ENCODE measurements around the gene SPHK2.
A peak's percentile ranks its signal among the peaks of the same experiment; 100 is the strongest.

The SPHK2 gene

DNA sequence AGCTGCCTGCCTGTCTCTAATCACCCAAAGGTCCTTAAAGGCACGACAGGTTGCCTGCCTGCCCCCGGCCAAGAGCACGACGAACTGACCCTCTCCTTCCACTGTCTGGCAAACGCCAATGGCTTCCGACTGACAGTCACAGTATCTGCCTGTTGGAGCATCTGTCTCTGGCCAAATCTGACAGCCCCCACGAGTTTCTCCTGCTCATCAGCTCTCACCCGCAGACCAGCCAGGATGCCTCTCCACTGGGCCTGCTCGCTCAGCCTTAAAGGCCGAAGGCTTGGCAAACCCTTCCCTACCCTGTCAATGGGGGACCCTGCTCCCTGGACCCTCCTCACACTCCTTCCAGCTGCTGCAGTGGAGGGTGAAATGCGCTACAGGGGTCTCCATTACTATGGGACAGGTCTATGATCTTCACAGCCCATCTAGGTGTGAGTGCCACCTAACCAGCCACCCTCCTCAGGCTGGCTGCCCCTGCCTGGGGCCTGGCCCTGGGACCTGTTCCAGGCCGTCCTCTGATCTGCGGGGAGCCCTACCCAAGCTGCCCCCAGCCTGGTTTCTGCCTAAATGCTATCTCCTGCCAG is 5.4 kb upstream of the SPHK2 start:
- Mint-ChIP-seq H3K27me3 (no peaks in the 10 kb centered on the region), H3K9me3 (no peaks in the 10 kb centered on the region), H3K4me3 (no peak overlapping the region), H3K27ac (peak overlapping the region; percentile 66), H3K4me1 (ENCODE audit: low read depth) (peaks cover 32% of the 10 kb centered on the region), H3K36me3 (ENCODE audit: low read depth) (peaks cover 49% of the 10 kb centered on the region)

DNA sequence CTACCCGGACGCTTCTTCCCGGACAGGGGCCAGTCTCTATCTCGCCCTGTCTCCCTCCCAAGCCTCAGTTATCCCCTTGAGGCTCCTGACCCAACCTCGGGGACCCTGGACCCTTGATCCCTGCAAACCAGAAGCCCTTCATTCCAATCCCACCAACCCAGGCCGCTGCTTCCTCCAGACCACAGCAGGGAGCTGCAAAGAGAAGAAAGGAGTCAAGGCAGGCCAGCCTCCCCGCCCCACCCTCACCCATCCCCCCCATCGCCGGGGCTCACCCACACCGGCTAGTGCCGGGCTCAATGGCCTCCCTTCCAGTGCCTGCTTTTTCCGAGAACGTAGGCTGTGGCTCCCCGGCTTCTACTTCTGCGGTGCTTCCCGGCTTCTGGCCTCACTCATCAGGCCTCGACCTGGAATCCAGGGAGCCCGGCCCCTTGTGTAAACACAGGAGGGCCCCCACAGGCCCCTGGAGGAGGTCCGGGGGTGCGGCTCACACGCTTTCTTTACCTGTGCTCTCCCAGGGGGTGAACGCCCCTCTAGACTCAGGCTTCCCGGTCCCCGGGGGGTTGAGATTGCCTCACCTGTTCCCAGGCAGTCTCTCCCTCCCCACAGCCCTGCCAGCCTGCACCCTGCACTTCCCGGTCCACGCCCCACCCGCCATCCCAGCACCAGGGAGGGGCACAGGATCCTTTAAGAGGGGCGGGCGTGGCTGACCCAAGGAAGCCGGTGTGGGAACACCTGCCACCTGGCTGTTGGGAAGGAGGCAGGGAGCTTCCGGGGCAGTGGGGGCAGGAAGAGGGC is 4.7 kb upstream of the SPHK2 start, which contains the start of gene FAM83E:
FAM83E (minus strand) TSS at position 641 of the 795 bp plus-strand sequence. CDS start 1,704 bp downstream, outside the sequence.
- Mint-ChIP-seq H3K27me3 (no peaks in the 10 kb centered on the region), H3K4me1 (ENCODE audit: low read depth) (peaks cover 34% of the 10 kb centered on the region), H3K4me3 (peak within 1 kb of the TSS; percentile 45), H3K36me3 (ENCODE audit: low read depth) (peaks cover 55% of the 10 kb centered on the region), H3K27ac (peak within 1 kb of the TSS; percentile 66), H3K9me3 (no peaks in the 10 kb centered on the region)

DNA sequence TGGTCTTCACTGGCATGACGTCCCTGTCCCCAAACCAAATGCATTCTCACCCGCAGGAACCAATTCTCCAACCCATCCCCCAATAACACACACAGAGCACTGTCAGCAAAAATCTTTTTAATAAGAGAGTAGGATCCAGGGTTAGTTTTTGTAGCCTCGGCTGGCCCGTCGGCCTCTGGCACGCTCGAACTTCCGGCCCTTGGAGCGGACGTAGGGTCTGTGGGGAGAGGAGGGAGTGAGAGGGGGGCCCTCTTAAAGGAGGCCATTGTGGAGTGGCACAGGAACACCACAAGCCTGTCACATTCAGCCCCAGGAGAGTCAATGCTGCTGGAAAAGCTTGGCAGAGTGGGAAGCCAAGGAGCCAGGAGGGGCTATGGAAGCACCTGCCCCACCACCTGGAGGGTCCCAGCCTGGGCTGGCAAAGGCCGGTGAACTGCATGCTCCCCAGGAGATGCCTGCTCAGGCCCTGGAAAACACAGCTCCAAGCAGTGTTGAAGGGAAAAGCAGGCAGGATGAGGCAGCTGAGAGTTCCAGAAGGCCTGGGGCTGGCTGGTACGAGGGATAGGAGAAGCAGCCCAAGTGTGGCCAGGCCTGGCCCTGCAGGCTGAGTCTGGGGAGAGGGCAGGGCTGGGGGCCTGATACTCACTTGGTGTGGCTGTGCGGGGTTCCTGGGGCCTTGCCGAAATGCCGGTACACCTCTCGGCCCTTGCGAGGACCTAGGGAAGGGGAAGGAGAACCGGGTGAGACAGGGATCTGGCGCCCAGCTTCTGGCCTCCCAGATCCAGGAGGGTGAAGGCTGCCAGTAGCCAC is 3.9 kb upstream of the SPHK2 start:
- H3K4me3 Mint-ChIP-seq = peak overlapping the region; percentile 45
- H3K27me3 Mint-ChIP-seq = no peaks in the 10 kb centered on the region
- no peaks in the 10 kb centered on the region for H3K9me3 Mint-ChIP-seq
- H3K27ac Mint-ChIP-seq = peak overlapping the region; percentile 31
- peaks cover 42% of the 10 kb centered on the region for H3K4me1 Mint-ChIP-seq (ENCODE audit: low read depth)
- peaks cover 57% of the 10 kb centered on the region for H3K36me3 Mint-ChIP-seq (ENCODE audit: low read depth)

- H3K27me3 Mint-ChIP-seq = no peaks in the 10 kb centered on the region
- peak overlapping the region; percentile 97 for H3K4me3 Mint-ChIP-seq
- H3K4me1 Mint-ChIP-seq (ENCODE audit: low read depth) = peaks cover 42% of the 10 kb centered on the region
- no peaks in the 10 kb centered on the region for H3K9me3 Mint-ChIP-seq
- peak overlapping the region; percentile 82 for H3K27ac Mint-ChIP-seq
- H3K36me3 Mint-ChIP-seq (ENCODE audit: low read depth) = peaks cover 57% of the 10 kb centered on the region
These were observed 3.3 kb upstream of the SPHK2 start for GRCh38 chr19:48616041-48616436.

GRCh38 chr19:48616491-48617056 is 2.7 kb upstream of the SPHK2 start:
- Mint-ChIP-seq H3K36me3 (ENCODE audit: low read depth) (peaks cover 61% of the 10 kb centered on the region), H3K27me3 (no peaks in the 10 kb centered on the region), H3K9me3 (no peaks in the 10 kb centered on the region), H3K4me1 (ENCODE audit: low read depth) (peaks cover 46% of the 10 kb centered on the region), H3K4me3 (peak overlapping the region; percentile 97), H3K27ac (peak overlapping the region; percentile 100)

- H3K27ac Mint-ChIP-seq = peak overlapping the region; percentile 100
- H3K36me3 Mint-ChIP-seq (ENCODE audit: low read depth) = peaks cover 65% of the 10 kb centered on the region
- H3K4me3 Mint-ChIP-seq = peak overlapping the region; percentile 97
- no peaks in the 10 kb centered on the region for H3K27me3 Mint-ChIP-seq
- no peaks in the 10 kb centered on the region for H3K9me3 Mint-ChIP-seq
- H3K4me1 Mint-ChIP-seq (ENCODE audit: low read depth) = peaks cover 50% of the 10 kb centered on the region
These were observed 2.0 kb upstream of the SPHK2 start for GRCh38 chr19:48617146-48617937.

- Mint-ChIP-seq H3K27me3 (no peaks in the 10 kb centered on the region), H3K4me3 (peak overlapping the region; percentile 97), H3K9me3 (no peaks in the 10 kb centered on the region), H3K4me1 (ENCODE audit: low read depth) (peaks cover 59% of the 10 kb centered on the region), H3K27ac (peak overlapping the region; percentile 100), H3K36me3 (ENCODE audit: low read depth) (peaks cover 72% of the 10 kb centered on the region)
These were observed 909 bp upstream of the SPHK2 start for GRCh38 chr19:48618278-48618915.

DNA sequence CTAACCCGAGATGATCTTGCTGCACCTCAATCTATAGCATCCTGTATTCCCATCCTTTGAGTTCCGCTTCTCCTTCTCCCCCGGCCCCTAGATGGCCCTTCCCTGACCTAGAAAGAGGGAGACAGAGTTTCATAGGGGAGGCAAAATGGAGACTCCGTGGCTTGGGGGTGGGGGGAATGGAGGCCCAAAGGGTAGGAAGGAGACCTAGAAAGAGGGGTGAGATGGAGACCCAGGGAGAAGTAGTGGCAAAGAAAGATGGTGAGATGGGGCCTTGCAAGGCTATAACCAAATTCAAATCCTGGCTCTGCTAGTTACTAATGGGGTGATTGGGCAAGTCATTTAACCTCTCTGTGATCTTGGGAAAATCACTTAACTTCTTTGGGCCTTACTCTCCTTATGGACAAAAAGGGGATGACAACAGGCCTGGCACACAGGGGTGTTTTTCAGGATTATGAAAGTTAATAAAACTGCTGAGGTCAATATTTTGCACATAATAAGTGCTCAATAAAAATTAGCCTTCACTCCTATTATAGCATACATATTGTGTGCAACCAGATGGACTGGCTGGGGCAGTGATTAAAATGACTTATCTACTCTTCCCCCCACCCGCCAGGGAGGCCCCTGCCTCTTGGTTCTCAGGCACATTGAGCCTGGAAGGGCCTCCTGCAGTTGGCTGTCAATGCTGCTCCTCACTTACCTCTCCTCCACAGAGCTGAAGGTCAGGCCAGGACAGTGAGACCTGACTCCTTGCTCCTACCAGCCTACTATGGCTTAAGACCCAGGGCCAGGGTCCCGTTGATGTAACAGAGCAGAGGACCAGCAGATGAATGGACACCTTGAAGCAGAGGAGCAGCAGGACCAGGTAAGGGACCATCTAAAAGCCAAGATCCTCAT is 633 bp downstream of the SPHK2 start:
- Mint-ChIP-seq H3K36me3 (ENCODE audit: low read depth) (peaks cover 68% of the 10 kb centered on the region), H3K9me3 (no peaks in the 10 kb centered on the region), H3K27me3 (no peaks in the 10 kb centered on the region), H3K4me3 (peak overlapping the region; percentile 97), H3K27ac (peak overlapping the region; percentile 100), H3K4me1 (ENCODE audit: low read depth) (peaks cover 73% of the 10 kb centered on the region)

GRCh38 chr19:48623556-48624066 is 4.3 kb downstream of the SPHK2 start:
- no peaks in the 10 kb centered on the region for H3K27me3 Mint-ChIP-seq

DNA sequence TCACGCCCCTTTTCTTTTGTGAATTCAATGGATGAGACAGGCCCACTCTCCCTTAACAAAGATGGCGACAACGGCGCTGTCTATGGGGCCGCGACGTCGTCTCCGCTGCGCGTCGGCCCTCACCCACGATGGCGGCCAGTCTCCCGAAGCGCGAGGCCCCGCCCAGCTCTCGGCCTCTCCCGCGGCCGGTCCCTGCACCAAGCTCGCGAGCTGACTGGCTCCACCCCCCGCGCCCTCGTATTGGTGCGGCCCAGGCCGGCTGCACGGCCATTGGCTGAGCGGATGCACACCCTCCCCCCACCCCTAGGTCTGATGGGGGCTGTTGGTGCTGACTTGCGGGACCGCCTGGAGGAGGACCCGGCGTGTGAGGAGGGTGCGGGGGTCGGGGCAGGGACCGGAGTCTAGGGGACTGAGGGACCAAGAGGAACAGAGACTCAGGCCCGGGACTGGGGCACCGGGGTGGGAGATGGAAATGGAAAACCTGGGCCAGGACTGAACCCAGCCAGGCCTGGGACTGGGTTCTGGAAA is 4.8 kb downstream of the SPHK2 start:
- peaks cover 37% of the 10 kb centered on the region for H3K36me3 Mint-ChIP-seq (ENCODE audit: low read depth)
- peak overlapping the region; percentile 95 for H3K27ac Mint-ChIP-seq
- H3K27me3 Mint-ChIP-seq = no peaks in the 10 kb centered on the region
- H3K9me3 Mint-ChIP-seq = no peaks in the 10 kb centered on the region
- peaks cover 61% of the 10 kb centered on the region for H3K4me1 Mint-ChIP-seq (ENCODE audit: low read depth)
- H3K4me3 Mint-ChIP-seq = peak overlapping the region; percentile 86

More at GRCh38 chr19:48623556-48624066, 4.3 kb downstream of the SPHK2 start:
- peak overlapping the region; percentile 95 for H3K27ac Mint-ChIP-seq
- H3K4me1 Mint-ChIP-seq (ENCODE audit: low read depth) = peaks cover 63% of the 10 kb centered on the region
- no peaks in the 10 kb centered on the region for H3K9me3 Mint-ChIP-seq
- peak overlapping the region; percentile 86 for H3K4me3 Mint-ChIP-seq
- H3K36me3 Mint-ChIP-seq (ENCODE audit: low read depth) = peaks cover 42% of the 10 kb centered on the region

DNA sequence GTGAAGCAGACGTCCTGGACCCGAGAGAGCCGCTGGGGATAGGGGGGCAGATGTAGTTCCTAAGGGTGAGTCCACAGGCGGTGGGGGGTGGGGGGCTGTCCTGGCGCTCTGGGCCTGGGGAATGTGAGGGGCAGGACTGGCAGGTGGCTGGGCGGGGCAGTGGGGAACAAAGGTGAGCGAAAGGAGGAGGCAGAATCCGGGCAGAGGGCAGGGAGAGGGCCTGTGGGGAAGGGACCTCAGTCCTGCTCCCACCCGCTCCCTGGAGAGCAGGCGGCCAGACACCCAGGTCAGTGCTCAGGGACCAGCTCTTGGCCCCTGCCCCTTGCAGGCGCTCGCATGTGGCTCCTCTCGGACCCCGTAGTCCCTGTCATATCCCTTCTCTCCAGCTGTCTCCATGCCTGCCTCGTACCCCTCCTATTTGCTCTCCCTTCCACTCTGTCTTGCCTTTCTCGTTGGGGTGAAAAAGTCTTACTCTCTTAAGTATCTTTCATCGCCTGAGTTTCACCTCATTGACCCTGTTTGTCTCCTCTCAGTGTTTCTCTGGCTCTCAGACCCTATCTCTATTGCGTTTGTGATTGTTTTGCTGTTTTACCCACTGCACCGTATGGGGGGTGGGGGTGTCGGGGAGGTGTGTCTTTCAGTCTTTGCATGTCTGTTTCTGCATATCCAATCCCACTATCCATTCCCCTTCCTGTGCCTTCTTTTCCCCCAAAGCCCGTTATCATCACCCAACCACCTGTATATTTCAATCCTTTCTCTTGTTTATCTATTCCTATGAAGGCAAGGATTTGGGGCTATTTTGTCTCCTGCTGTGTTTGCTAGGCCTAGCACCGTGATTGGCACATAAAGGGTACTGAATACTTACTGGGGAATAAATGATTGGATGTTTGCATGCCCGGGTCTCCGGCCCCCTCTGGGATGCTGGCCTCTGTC is 5.8 kb downstream of the SPHK2 start:
- Mint-ChIP-seq H3K36me3 (ENCODE audit: low read depth) (peaks cover 30% of the 10 kb centered on the region), H3K27me3 (no peaks in the 10 kb centered on the region), H3K4me1 (ENCODE audit: low read depth) (peaks cover 55% of the 10 kb centered on the region), H3K27ac (no peak overlapping the region), H3K4me3 (peak overlapping the region; percentile 86), H3K9me3 (no peaks in the 10 kb centered on the region)

GRCh38 chr19:48625891-48626327 is 6.6 kb downstream of the SPHK2 start:
- Mint-ChIP-seq H3K36me3 (ENCODE audit: low read depth) (peaks cover 34% of the 10 kb centered on the region), H3K27ac (no peak overlapping the region), H3K4me1 (ENCODE audit: low read depth) (peaks cover 58% of the 10 kb centered on the region), H3K27me3 (no peaks in the 10 kb centered on the region), H3K9me3 (no peaks in the 10 kb centered on the region), H3K4me3 (no peak overlapping the region)

Measured in stimulated activated naive CD8-positive, alpha-beta T cell treated with anti-CD3 and anti-CD28 coated beads, Interleukin-15, Interleukin-2, amounts not matched to agents 100 ng/mL and 50 ng/mL, for 24 hours (primary cell).